ENCODE results near the gene SNAPC4.

- no peak for TF ChIP-seq MAX (IDR thresholded peaks at IDR 0.05; ENCODE audit: low read depth, low read length)
- TF ChIP-seq CTCF (IDR thresholded peaks at IDR 0.05; ENCODE audit: low read depth, low read length) = no peak
- TF ChIP-seq POLR2A (IDR thresholded peaks at IDR 0.05; ENCODE audit: extremely low read depth, insufficient read length) = no peak
Observed at GRCh38 chr9:136433043-136433715, 33.2 kb upstream of the SNAPC4 start.
